Measurements from ENCODE around the gene DNAI2. TPM values are rescaled to one million over a fixed set of nuclear protein-coding genes. Genes with fewer than 3 reads are reported as not detected.

DNAI2 gene
- total and polyA plus RNA-seq, 7 donors, result not detected

- intact Hi-C loops (cut with DNase I), result no loop called here
- DNase-seq (no peak), ATAC-seq (no peak)
- Histone ChIP-seq H3K9me3 (no peaks in the 10 kb centered on the region), H3K4me3 (no peak overlapping the region), H3K27me3 (ENCODE audit: insufficient read depth in 3 of 3, low read length in 2 of 3) (no peaks in the 10 kb centered on the region), H3K27ac (no peak overlapping the region), H3K4me1 (peaks cover 14% of the 10 kb centered on the region), H3K36me3 (ENCODE audit: insufficient read depth in 1 of 2, low read depth in 1 of 2) (no peaks in the 10 kb centered on the region)
- TF ChIP-seq, protein P1, sequence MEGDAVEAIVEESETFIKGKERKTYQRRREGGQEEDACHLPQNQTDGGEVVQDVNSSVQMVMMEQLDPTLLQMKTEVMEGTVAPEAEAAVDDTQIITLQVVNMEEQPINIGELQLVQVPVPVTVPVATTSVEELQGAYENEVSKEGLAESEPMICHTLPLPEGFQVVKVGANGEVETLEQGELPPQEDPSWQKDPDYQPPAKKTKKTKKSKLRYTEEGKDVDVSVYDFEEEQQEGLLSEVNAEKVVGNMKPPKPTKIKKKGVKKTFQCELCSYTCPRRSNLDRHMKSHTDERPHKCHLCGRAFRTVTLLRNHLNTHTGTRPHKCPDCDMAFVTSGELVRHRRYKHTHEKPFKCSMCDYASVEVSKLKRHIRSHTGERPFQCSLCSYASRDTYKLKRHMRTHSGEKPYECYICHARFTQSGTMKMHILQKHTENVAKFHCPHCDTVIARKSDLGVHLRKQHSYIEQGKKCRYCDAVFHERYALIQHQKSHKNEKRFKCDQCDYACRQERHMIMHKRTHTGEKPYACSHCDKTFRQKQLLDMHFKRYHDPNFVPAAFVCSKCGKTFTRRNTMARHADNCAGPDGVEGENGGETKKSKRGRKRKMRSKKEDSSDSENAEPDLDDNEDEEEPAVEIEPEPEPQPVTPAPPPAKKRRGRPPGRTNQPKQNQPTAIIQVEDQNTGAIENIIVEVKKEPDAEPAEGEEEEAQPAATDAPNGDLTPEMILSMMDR (IDR thresholded peaks at IDR 0.05), result no peak
- WGBS, 3 donors, result 95 to 99% (median 97%) methylated on average over 3 of the region's 3 CpGs
Observed at GRCh38 chr17:74328487-74328886, 54.5 kb downstream of the DNAI2 start.

DNA sequence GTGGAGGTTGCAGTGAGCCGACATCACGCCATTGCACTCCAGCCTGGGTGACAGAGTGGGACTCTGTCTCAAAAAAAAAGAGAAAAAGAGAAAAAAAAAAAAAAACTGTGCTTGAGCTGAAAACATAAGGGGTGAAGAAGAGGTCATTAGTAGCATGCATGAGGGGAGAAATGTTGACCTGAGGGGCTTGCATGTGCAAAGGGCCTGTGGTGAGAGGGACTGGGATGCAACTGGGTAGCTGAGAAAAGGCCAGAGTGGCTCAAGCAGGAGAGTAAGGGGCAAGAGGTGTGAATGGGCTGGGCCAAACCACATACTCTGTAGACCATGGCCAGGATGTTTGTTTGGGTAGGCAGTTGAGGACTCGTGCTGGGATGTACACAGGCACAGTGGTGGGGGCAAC is 55.3 kb downstream of the DNAI2 start:
- ATAC-seq, result no peak

DNA sequence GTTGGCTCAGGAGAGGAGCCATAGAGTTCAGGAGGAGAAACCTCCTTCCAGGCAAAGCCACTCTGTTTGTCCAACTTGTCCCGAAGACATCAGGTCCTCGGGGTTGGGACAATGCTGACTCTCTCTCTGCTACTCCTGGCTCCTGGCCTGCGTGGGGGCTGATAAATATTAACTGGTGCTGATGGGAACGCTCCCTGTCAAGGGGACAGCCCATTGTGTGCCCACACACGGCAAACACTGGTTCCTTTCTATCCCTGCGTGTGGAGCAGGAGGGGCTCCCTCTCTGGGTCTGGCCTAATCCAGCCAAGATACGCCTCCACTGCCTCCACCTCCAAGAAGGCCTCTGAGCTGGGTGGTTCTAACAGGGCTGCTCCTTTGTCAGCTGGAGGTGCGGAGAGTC is 56.4 kb downstream of the DNAI2 start:
- Histone ChIP-seq H3K4me1 (peaks cover 10% of the 10 kb centered on the region), H3K27me3 (ENCODE audit: insufficient read depth in 3 of 3, low read length in 2 of 3) (no peaks in the 10 kb centered on the region), H3K27ac (no peak overlapping the region), H3K9me3 (no peaks in the 10 kb centered on the region), H3K36me3 (ENCODE audit: insufficient read depth in 1 of 2, low read depth in 1 of 2) (no peaks in the 10 kb centered on the region), H3K4me3 (no peak overlapping the region)
- intact Hi-C loops (cut with DNase I), result no loop called here
- ATAC-seq (no peak), DNase-seq (no peak)
- WGBS, 3 donors, result 76 to 87% (median 78%) methylated on average over 8 of the region's 8 CpGs
- TF ChIP-seq, protein P1 (IDR thresholded peaks at IDR 0.05), result no peak

More for the DNA sequence above, 55.3 kb downstream of the DNAI2 start:
- H3K4me1 ChIP-seq, result peaks cover 14% of the 10 kb centered on the region
- TF ChIP-seq, protein P1 (IDR thresholded peaks at IDR 0.05), result no peak
- 80 to 88% (median 86%) methylated on average over 3 of the region's 3 CpGs for WGBS, 3 donors
- H3K36me3 ChIP-seq (ENCODE audit: insufficient read depth in 1 of 2, low read depth in 1 of 2), result no peaks in the 10 kb centered on the region
- intact Hi-C loops (cut with DNase I), result no loop called here
- no peaks in the 10 kb centered on the region for H3K9me3 ChIP-seq
- no peak overlapping the region for H3K27ac ChIP-seq
- DNase-seq, result no peak
- H3K4me3 ChIP-seq, result no peak overlapping the region
- H3K27me3 ChIP-seq (ENCODE audit: insufficient read depth in 3 of 3, low read length in 2 of 3), result no peaks in the 10 kb centered on the region

DNA sequence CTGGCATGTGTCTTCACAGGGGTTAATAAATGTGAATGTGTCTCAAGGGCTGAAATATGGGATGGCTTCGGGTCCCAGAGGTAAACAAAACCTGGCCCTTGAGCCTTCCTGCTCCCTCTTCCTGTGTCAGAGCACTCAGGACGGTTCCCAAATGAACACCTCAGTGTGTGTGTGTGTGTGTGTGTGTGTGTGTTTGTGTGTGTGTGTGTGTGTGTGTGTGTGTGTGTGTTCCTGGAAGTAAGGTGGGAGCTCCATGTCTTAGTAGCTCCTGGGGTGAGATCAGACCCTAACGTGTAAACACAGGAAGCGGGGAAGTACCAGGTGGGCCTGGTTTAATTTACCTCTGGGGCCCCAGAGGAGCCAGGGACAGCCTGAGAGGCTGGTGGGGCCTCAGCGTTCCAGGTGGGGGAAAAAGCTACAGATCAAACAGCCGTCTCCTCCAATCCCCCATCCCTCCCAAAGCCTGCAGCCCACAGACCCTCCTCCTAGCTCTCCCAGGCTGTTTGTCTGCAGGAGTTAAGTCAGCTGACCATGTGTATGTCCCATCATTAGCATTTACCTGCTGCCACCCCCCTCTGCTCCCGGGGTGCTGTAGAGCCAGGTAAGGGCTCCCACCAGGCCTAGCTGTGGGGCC is 58.1 kb downstream of the DNAI2 start:
- TF ChIP-seq, protein P1 (IDR thresholded peaks at IDR 0.05), result no peak
- H3K9me3 ChIP-seq, result no peaks in the 10 kb centered on the region
- no peak overlapping the region for H3K4me3 ChIP-seq
- peaks cover 0 to 7% (median 0%) of the 10 kb centered on the region in 3 donors for H3K27me3 ChIP-seq (ENCODE audit: insufficient read depth in 3 of 3, low read length in 2 of 3)
- DNase-seq (no peak), ATAC-seq (no peak)
- no peak overlapping the region for H3K27ac ChIP-seq
- 79 to 89% (median 86%) methylated on average over 6 to 7 of the region's 7 CpGs for WGBS, 3 donors
- no peaks in the 10 kb centered on the region for H3K4me1 ChIP-seq
- intact Hi-C loops (cut with DNase I), result no loop called here
- no peaks in the 10 kb centered on the region for H3K36me3 ChIP-seq (ENCODE audit: insufficient read depth in 1 of 2, low read depth in 1 of 2)

DNA sequence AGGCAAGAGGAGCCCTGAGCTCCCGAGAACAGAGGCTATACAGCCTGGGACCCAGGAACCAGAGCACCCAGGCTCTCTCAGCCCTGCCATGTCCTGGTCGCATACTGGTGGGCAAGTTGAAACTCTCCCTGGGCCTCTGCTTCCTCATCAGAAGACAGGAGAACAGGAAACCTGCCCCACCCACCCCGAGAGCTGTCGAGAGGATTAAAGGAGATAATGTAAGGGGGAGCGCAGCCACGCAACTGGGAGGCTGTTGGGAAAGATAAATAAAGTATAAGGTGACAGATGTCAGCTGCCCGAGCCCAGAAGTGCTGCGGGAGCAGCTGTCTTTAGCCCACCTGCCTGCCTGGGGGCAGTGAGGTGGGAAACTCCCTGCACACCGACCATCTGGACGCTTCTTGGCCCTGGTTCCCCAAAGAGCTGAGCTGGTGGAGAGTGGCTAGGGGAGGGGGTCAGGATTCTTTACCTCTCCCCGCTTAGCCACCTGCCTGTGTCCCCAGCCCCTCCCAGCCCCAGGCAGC is 58.8 kb downstream of the DNAI2 start:
- ATAC-seq (no peak), DNase-seq (no peak)
- 46 to 50% (median 50%) methylated on average over 11 of the region's 11 CpGs for WGBS, 3 donors
- Histone ChIP-seq H3K36me3 (ENCODE audit: insufficient read depth in 1 of 2, low read depth in 1 of 2) (no peaks in the 10 kb centered on the region), H3K4me1 (no peaks in the 10 kb centered on the region), H3K9me3 (no peaks in the 10 kb centered on the region), H3K27me3 (ENCODE audit: insufficient read depth in 3 of 3, low read length in 2 of 3) (peaks cover 0 to 7% (median 0%) of the 10 kb centered on the region in 3 donors), H3K27ac (no peak overlapping the region), H3K4me3 (no peak overlapping the region)
- TF ChIP-seq, protein P1 (IDR thresholded peaks at IDR 0.05), result no peak
- intact Hi-C loops (cut with DNase I), result no loop called here
